Measurements from ENCODE around the gene DYNLT3. TPM values are rescaled to one million over a fixed set of nuclear protein-coding genes. Genes with fewer than 3 reads are reported as not detected.

The DYNLT3 gene
- total and polyA plus RNA-seq, 2 of the 13 experiments (the other 11 are each of a cell fraction or from before 2014, with no cell fraction given) = 5.4 to 6.1 TPM

GRCh38 chrX:37894725-37895124 lies 47.4 kb upstream of the DYNLT3 start:
- DNase-seq (ENCODE audit: low spot score) = no peak
- no peaks in the 10 kb centered on the region for H3K27me3 ChIP-seq (ENCODE audit: control insufficient read depth in 1 of 2, insufficient read depth in 2 of 2, low read length in 2 of 2)
- BruUV-seq (replicated peaks) = no TSS peak
- H3K9ac ChIP-seq (ENCODE audit: insufficient read depth, low read depth, low read length) = no peak overlapping the region
- no peak overlapping the region for H3K27ac ChIP-seq (ENCODE audit: extremely low read length, insufficient read depth, low read length)
- intact Hi-C loops (cut with micrococcal nuclease; ENCODE audit: unreplicated experiment) (no loop called here), in situ Hi-C loops (cut with HindIII; ENCODE audit: extremely low pct_ligation_motif_present, low pct_unique_long_range_greater_than_20kb) (no loop called here)
- ATAC-seq = no peak
- 0% methylated on average over 3 of the region's 3 CpGs for WGBS (ENCODE audit: low lambda C conversion rate)
- H3K4me1 ChIP-seq (ENCODE audit: insufficient read depth, low read length) = no peaks in the 10 kb centered on the region
- FAIRE-seq = no peak
- H3K9me3 ChIP-seq (ENCODE audit: low read length) = no peaks in the 10 kb centered on the region
- H4K20me1 ChIP-seq (ENCODE audit: insufficient read depth, low read length) = no peaks in the 10 kb centered on the region
- H3K79me2 ChIP-seq (ENCODE audit: insufficient read depth, low read length) = no peaks in the 10 kb centered on the region
- H3K4me3 ChIP-seq (replicated peaks in 1 of 3; ENCODE audit: insufficient read depth in 1 of 3, low read depth in 2 of 3, low read length in 3 of 3) = no peak overlapping the region
- CTCF ChIA-PET (ENCODE audit: low intra/inter-chr PET ratio, low total read pairs) = no interaction called here
- H2AFZ ChIP-seq (ENCODE audit: low read length) = no peak overlapping the region
- POLR2A ChIA-PET = no interaction called here
- H3K4me2 ChIP-seq (ENCODE audit: low read depth, low read length) = no peak overlapping the region
- no peaks in the 10 kb centered on the region for H3K36me3 ChIP-seq (replicated peaks in 1 of 2; ENCODE audit: control insufficient read depth in 1 of 2, insufficient read depth in 2 of 2, low read length in 2 of 2)
- TF ChIP-seq ZNF841 (CRISPR knock-in tag; IDR thresholded peaks at IDR 0.05; ENCODE audit: borderline replicate concordance) (no peak), ZNF510 (CRISPR knock-in tag; IDR thresholded peaks at IDR 0.05; ENCODE audit: low read depth) (no peak), ZBTB46 (CRISPR knock-in tag; IDR thresholded peaks at IDR 0.05; ENCODE audit: borderline replicate concordance) (no peak), CAMTA2 (CRISPR knock-in tag; IDR thresholded peaks at IDR 0.05; ENCODE audit: borderline replicate concordance) (no peak), ZNF605 (CRISPR knock-in tag; IDR thresholded peaks at IDR 0.05) (no peak), HOXA3 (CRISPR knock-in tag; IDR thresholded peaks at IDR 0.05) (no peak), NFIC (IDR thresholded peaks at IDR 0.05; ENCODE audit: low read length) (no peak), GPBP1L1 (CRISPR knock-in tag; IDR thresholded peaks at IDR 0.05) (no peak), ZFP36L2 (CRISPR knock-in tag; IDR thresholded peaks at IDR 0.05) (no peak), ZNF124 (CRISPR knock-in tag; IDR thresholded peaks at IDR 0.05) (no peak), MYNN (CRISPR knock-in tag; IDR thresholded peaks at IDR 0.05; ENCODE audit: low read depth) (no peak), KLF16 (CRISPR knock-in tag; IDR thresholded peaks at IDR 0.05) (no peak), TOPORS (CRISPR knock-in tag; IDR thresholded peaks at IDR 0.05) (no peak), CENPT (CRISPR knock-in tag; IDR thresholded peaks at IDR 0.05; ENCODE audit: low read depth) (no peak), MIER3 (CRISPR knock-in tag; IDR thresholded peaks at IDR 0.05; ENCODE audit: borderline replicate concordance) (no peak), FIP1L1 (IDR thresholded peaks at IDR 0.05; ENCODE audit: borderline replicate concordance, insufficient read depth, low read depth, low read length) (no peak), RFX1 (IDR thresholded peaks at IDR 0.05) (no peak)

All from HepG2 (cell line).